Testis (tissue), 3 donors: ENCODE measurements around the gene PRKAR1B. TPM values are rescaled to one million over a fixed set of nuclear protein-coding genes. Genes with fewer than 3 reads are reported as not detected.

Experiments
- DNase-seq: peaks from one replicate; pipeline ENCODE4 v3.0.0-alpha.2; 2019
- H3K27ac ChIP-seq, 2 donors: fragments of 200-600 bp; sonication (generic); one replicate each; pipeline ENCODE4 v1.5.1; 2019
- H3K27me3 ChIP-seq: fragments of 200-600 bp; sonication (generic); one replicate; pipeline ENCODE4 v1.5.1; 2019
- H3K36me3 ChIP-seq: fragments of 200-600 bp; sonication (generic); one replicate; pipeline ENCODE4 v1.5.1; 2017; ENCODE audit warnings: low read depth; ENCODE audit errors: missing control alignments
- H3K4me1 ChIP-seq: fragments of 200-600 bp; sonication (generic); one replicate; pipeline ENCODE4 v1.5.1; 2019
- H3K4me3 ChIP-seq, 2 donors: fragments of 200-600 bp; sonication (generic); one replicate each; pipeline ENCODE4 v1.5.1; 2017 to 2019
- H3K9me3 ChIP-seq: fragments of 200-600 bp; sonication (generic); one replicate; pipeline ENCODE4 v1.5.1; 2017
- CTCF ChIP-seq, 3 experiments: fragments of 450-650 bp in 2 of 3; fragments of 200-600 bp in 1 of 3; sonication (generic) in 1 of 3; IDR thresholded peaks; one replicate each; pipeline ENCODE4 v1.5.1; 2016 to 2019; ENCODE audit warnings: antibody characterized with exemption in 3 of 3, mild to moderate bottlenecking in 2 of 3, moderate library complexity in 1 of 3
- POLR2A ChIP-seq: fragments of 450-650 bp; IDR thresholded peaks from one replicate; pipeline ENCODE4 v1.6.1; 2017; ENCODE audit warnings: antibody characterized with exemption, mild to moderate bottlenecking, moderate library complexity
- WGBS, 2 donors: methylation state at CpG; one replicate each; pipeline ENCODE4 v1.1.5; 2018; 5-methylcytosine and 5-hydroxymethylcytosine counted together
- intact Hi-C: fragments of 100-400 bp; cut with DNase I; formaldehyde crosslinking; loops from one replicate; pipeline ENCODE4 v1.15.1; 2023; ENCODE audit warnings: low total_unique reads
- polyA plus RNA-seq: library from polyadenylated mRNA; stranded (reverse); fragments of 350-450 nt; fragmentation: Illumina TruSeq; extraction: RNeasy Lipid Tissue Mini Kit (QIAGEN cat#74804); gene quantifications from one replicate; pipeline ENCODE4 v1.2.3, GENCODE V29; 2014; ENCODE audit warnings: low read depth, low replicate concordance; ENCODE audit not compliant: insufficient read depth
- total RNA-seq, 2 donors: library from RNA; depleted of rRNA; stranded (reverse); fragments of >200 nt; gene quantifications; one replicate each; pipeline ENCODE4 v1.2.3, GENCODE V29; 2016

Gene PRKAR1B
- total and polyA plus RNA-seq, 3 donors from 2014 or later: 27.8 to 35.7 (median 31.3) TPM

- Histone ChIP-seq H3K27ac (no peak overlapping the region), H3K36me3 (no peaks in the 10 kb centered on the region), H3K4me3 (no peak overlapping the region), H3K9me3 (no peaks in the 10 kb centered on the region), H3K27me3 (no peaks in the 10 kb centered on the region), H3K4me1 (no peaks in the 10 kb centered on the region)
- intact Hi-C loops: no loop called here
- DNase-seq: no peak
- TF ChIP-seq CTCF (IDR thresholded peaks at IDR 0.05): no peak
- no peak for TF ChIP-seq POLR2A
- WGBS, 2 donors: 89 to 96% methylated on average over 27 of the region's 27 CpGs
Observed at GRCh38 chr7:690478-691360, 36.4 kb downstream of the PRKAR1B start.

GRCh38 chr7:685540-685939 lies 41.5 kb downstream of the PRKAR1B start:
- WGBS, 2 donors: 94 to 97% methylated on average over 1 of the region's 1 CpG
- H3K36me3 ChIP-seq: no peaks in the 10 kb centered on the region
- intact Hi-C loops: no loop called here
- H3K4me1 ChIP-seq: no peaks in the 10 kb centered on the region
- H3K9me3 ChIP-seq: no peaks in the 10 kb centered on the region
- H3K27ac ChIP-seq: no peak overlapping the region
- DNase-seq: no peak
- H3K4me3 ChIP-seq: no peak overlapping the region
- H3K27me3 ChIP-seq: no peaks in the 10 kb centered on the region
- TF ChIP-seq POLR2A: no peak
- no peak for TF ChIP-seq CTCF (IDR thresholded peaks at IDR 0.05)

- H3K27me3 ChIP-seq: no peaks in the 10 kb centered on the region
- WGBS, 2 donors: 84 to 87% methylated on average over 9 of the region's 9 CpGs
- no peaks in the 10 kb centered on the region for H3K4me1 ChIP-seq
- no peak overlapping the region for H3K27ac ChIP-seq
- intact Hi-C loops: no loop called here
- TF ChIP-seq CTCF (IDR thresholded peaks at IDR 0.05) (no peak), POLR2A (no peak)
- H3K9me3 ChIP-seq: no peaks in the 10 kb centered on the region
- no peak for DNase-seq
- no peak overlapping the region for H3K4me3 ChIP-seq
- no peaks in the 10 kb centered on the region for H3K36me3 ChIP-seq
Observed at GRCh38 chr7:684416-684815, 42.7 kb downstream of the PRKAR1B start.

GRCh38 chr7:683526-684205 lies 43.4 kb downstream of the PRKAR1B start:
- H3K4me3 ChIP-seq: no peak overlapping the region
- TF ChIP-seq CTCF (IDR thresholded peaks at IDR 0.05) (no peak), POLR2A (no peak)
- 90 to 96% methylated on average over 16 to 19 of the region's 19 CpGs for WGBS, 2 donors
- intact Hi-C loops: no loop called here
- no peaks in the 10 kb centered on the region for H3K27me3 ChIP-seq
- no peaks in the 10 kb centered on the region for H3K36me3 ChIP-seq
- H3K9me3 ChIP-seq: no peaks in the 10 kb centered on the region
- no peak for DNase-seq
- no peaks in the 10 kb centered on the region for H3K4me1 ChIP-seq
- no peak overlapping the region for H3K27ac ChIP-seq
